Activated T-cell treated with anti-CD3 and anti-CD28 coated beads, Interleukin-2, amount 50 U/mL, for 48 hours (primary cell): Measurements from ENCODE around the gene PCSK9.

Experiments used
- DNase-seq, 2 experiments: peaks; one replicate each; pipeline ENCODE4 v3.0.0-alpha.2; 2020

Gene PCSK9

DNA sequence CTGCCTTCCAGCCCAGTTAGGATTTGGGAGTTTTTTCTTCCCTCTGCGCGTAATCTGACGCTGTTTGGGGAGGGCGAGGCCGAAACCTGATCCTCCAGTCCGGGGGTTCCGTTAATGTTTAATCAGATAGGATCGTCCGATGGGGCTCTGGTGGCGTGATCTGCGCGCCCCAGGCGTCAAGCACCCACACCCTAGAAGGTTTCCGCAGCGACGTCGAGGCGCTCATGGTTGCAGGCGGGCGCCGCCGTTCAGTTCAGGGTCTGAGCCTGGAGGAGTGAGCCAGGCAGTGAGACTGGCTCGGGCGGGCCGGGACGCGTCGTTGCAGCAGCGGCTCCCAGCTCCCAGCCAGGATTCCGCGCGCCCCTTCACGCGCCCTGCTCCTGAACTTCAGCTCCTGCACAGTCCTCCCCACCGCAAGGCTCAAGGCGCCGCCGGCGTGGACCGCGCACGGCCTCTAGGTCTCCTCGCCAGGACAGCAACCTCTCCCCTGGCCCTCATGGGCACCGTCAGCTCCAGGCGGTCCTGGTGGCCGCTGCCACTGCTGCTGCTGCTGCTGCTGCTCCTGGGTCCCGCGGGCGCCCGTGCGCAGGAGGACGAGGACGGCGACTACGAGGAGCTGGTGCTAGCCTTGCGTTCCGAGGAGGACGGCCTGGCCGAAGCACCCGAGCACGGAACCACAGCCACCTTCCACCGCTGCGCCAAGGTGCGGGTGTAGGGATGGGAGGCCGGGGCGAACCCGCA is at the start of gene PCSK9:
Gene PCSK9, plus strand, starts transcription at position 207 of the 741 bp plus-strand sequence. Its CDS starts 290 bp downstream, at position 497.
- no peak for DNase-seq

DNA sequence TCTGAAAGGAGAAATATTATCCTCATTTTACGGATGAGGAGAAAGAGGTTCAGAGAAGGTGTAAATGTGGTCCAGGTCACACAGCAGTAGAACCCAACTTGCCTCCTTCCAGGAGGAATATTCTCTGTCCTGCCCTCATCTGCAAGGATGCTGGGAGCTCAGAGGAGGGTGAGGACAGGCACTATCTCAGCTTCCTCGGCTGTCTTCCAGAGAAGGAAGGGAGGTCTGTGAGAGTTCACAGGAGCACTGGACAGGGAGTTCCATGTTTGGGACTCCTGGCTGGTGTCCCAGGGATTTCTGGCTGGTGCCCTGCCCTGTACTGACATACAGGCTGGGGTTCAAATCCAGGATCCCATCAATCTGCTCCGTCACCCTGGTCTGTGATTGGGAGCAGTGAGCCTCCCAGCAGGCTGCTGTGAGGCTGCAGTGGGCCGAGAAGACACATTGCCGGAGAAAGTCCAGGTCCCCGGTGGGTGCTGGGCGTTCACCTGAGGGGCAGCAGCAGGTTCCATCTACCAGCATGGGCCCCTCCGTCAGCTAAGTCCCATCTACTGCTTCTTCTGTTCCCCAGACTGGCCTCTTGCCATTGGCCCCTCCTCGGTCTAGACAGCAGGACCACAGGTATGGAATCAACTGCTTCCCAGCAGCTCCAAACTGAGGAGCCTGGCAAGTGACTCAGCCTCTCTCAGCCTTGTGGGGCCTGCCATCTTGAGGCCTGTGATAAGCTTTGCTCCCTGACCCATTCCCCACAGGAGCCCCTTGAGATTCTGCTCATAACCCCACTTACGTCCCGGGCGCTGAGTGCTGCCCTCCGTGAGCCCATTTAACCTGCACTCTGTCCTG is 49.2 kb upstream of the PCSK9 start:
- no peak for DNase-seq

GRCh38 chr1:54990916-54991315 is 48.4 kb upstream of the PCSK9 start:
- DNase-seq = no peak

- no peak for DNase-seq
Measured at GRCh38 chr1:54991939-54992338, 47.4 kb upstream of the PCSK9 start.

DNA sequence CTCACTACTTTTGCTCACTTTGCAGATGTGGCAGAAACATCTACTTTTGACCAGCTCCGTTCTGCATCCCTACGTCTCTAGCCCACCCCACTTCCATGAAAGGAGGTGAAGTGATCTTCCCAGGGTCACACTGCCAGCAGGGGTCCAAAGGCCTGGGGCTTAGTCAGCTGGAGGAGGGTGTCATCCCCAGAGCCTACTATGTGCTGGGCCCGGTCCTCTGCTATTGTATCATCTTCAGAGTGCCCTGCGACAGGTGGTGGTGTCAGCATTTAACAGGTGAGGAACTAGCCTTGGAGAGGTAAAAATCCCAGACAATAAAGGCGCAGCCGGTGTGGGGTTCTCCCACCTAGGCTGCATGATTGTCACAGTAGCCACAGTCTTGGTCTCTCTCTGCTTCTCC is 46.2 kb upstream of the PCSK9 start:
- DNase-seq = no peak

GRCh38 chr1:54994355-54994990 is 44.9 kb upstream of the PCSK9 start:
- no peak for DNase-seq

DNA sequence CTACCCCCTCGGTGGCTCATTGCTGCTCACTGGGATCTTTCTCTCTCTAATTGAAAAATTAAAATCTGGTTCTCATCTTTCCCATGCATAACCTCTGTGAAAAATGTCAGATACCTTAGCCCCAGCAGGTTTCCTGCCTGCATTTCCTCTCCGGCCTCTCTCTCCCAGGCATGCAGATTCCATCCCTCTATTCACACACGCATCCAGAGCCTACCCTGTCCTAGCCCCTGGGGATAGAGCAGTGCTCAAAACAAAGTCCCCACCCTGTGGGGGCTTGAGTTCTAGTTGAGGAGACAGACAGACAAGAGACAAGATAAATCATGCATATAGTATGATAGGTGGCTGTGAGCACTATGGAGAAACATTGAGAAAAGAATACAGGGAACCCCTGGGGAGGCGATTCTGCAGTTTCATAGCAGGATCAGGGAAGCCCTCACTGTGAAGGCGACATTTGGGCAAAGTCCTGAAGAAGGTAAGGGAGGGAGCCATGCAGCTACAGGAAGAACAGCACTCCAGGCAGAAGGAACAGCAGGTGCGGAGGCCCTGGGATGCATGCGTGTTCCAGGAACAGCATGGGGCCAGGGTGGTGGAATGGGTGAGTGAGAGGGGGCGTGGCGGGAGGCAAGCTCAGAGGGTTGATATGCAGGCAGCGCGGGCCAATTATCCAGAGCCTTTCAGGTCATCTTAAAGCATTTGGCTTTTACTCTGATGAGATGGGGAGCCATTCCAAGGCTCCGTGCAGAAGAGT is 44.2 kb upstream of the PCSK9 start:
- DNase-seq = no peak

- peak; percentile 31 to 45 for DNase-seq
Measured at GRCh38 chr1:54995835-54996234, 43.5 kb upstream of the PCSK9 start.

- peak; percentile 90 to 95 for DNase-seq
Measured at GRCh38 chr1:54996359-54996868, 42.9 kb upstream of the PCSK9 start.

- DNase-seq = peak in 1 of 2 experiments; percentile 28
Measured at GRCh38 chr1:54996869-54997710, 42.3 kb upstream of the PCSK9 start.

- DNase-seq = no peak
Measured at GRCh38 chr1:54997711-54997986, 41.7 kb upstream of the PCSK9 start.

GRCh38 chr1:54998100-54998499 is 41.2 kb upstream of the PCSK9 start:
- no peak for DNase-seq

DNA sequence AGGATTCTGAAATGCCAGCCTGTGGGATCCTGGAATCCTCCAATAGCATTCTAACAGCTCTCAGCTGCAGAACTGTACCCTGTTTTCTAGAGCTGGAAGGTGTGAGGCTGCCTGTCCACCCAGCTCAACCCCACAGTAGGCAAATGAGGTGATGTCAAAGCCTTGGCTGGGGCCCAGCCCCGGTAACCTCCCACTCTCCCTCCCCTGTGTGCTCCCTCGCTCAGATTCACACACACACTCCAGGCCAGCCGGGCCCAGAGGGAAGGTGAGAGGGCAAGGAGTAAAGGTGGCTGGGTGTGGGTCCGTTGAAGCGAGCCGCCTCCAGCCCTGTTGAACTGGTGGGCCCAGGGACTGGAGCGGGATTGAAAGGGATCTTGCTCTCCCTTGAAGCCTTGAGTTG is 40.7 kb upstream of the PCSK9 start, which contains the start of gene BSND:
Gene BSND, plus strand, starts transcription at position 257 of the 400 bp plus-strand sequence. CDS start 254 bp downstream, outside the sequence.
- DNase-seq = no peak

DNA sequence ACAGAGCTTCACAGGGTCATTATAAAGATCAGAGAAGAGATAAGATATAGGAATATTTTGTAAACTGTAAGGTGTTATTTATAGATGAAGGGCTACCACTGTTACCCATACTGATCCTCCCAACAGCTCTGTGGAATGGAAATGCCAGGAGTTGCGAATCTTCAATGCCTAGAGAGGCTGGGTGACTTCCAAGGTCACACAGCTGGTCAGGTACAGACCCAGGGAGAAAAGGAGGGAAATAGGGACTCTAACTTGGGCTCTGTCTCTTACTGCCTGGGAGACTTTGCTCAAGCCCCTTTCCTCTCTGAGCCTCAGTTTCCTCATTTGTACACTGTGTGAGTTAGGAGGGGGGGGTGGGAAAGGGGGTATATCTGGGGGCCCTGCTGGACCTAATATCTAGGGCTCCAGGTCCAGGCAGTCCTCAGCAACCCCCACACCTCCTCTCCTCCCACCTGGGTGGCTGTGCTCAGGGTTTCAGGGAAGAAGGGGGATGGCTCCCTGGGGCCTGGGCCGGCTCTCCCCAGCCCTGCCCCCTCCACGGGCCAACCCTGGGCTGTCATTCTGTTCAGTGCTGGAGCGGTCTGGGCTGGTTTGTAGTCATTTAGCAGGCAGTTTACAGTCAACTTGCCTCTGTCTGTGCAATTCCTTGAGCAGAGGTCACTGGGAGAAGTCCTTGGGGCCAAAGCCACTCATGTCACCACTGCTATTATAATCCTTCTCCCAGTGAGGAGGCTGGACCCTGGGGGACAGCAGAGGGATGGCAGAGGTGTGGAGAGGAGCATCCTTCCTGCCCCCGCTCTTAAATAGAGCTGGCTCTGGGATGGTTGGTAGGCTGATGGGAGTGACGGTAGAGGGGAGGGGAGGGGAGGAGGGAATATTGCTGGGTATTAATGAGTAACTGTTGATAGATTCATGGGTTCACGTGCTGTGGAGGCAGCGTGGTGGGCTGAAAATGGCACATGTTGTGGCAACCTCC is 39.0 kb upstream of the PCSK9 start:
- no peak for DNase-seq

GRCh38 chr1:55001311-55001710 is 38.0 kb upstream of the PCSK9 start:
- no peak for DNase-seq

GRCh38 chr1:55002686-55003085 is 36.7 kb upstream of the PCSK9 start:
- DNase-seq = no peak

DNA sequence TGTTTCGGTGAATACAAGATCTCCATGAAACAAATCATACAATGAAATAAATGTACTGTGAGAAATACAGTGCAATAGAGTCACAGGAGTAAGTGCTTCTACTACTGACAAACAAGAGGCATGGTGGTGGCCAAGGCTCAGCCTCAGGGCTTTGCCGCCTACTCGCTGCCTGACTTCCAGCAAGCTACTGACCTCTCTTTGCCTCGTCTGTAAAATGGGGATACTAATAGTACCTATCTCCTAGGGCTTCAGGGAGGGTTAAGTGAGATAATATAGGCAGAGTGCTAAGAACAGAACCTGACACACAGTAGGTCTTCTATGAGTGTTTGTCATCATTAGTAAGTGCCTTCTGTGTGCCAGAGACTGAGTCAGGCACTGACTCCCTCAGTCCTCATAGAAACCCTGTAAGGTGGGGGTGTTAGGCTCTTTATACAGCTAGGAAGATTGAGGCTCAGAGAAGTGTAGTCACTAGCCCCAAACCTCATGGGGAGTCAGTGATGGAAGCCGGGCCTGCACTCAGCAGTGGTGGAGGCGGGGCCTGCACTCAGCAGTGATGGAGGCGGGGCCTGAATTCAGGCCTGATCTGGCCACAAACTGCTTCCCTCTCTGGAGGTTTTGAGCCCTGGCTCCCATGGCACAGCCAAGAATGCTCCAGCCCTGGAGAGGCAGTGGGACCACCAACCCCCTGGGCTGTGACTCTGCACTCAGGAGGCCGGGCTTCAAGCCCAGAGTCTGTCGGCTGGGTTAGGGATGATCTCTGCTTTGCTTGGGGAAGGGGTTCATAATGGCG is 33.8 kb upstream of the PCSK9 start:
- DNase-seq = peak in 1 of 2 experiments; percentile 30

GRCh38 chr1:55006931-55007330 is 32.4 kb upstream of the PCSK9 start:
- DNase-seq = no peak

GRCh38 chr1:55007625-55008024 is 31.7 kb upstream of the PCSK9 start:
- DNase-seq = no peak
